NCI-H2196 treated with DMSO at 0.1 percent for 48 hours (cell line): ENCODE results near the gene HMCES.
"Not testable (repeated sequence)": the region's sequence is repeated elsewhere in the genome, so short reads cannot be mapped to it uniquely, and the experiment has no call there.

ENCODE experiments used
- DNase-seq: peaks from one replicate; lab custom pipeline; 2025; ENCODE audit not compliant: unreplicated experiment; lab: John Stamatoyannopoulos, UW

HMCES gene

GRCh38 chr3:129257609-129258008, 21.1 kb upstream of the HMCES start:
- DNase-seq: no peak

GRCh38 chr3:129259612-129260477, 18.8 kb upstream of the HMCES start:
- DNase-seq: no peak

GRCh38 chr3:129260606-129261005, 18.1 kb upstream of the HMCES start:
- DNase-seq: no peak

- no peak for DNase-seq
These were observed 16.8 kb upstream of the HMCES start for GRCh38 chr3:129261894-129262293.

- no peak for DNase-seq
These were observed 15.3 kb upstream of the HMCES start for GRCh38 chr3:129263161-129263910.

- not testable (repeated sequence) for DNase-seq
These were observed 13.7 kb upstream of the HMCES start for GRCh38 chr3:129264994-129265393.

GRCh38 chr3:129266651-129267050, 12.0 kb upstream of the HMCES start:
- DNase-seq: no peak

- no peak for DNase-seq
These were observed 10.3 kb upstream of the HMCES start for GRCh38 chr3:129268396-129268795.

GRCh38 chr3:129271674-129272073, 7.0 kb upstream of the HMCES start:
- no peak for DNase-seq

- DNase-seq: no peak
These were observed 2.3 kb upstream of the HMCES start for GRCh38 chr3:129276385-129276784.

GRCh38 chr3:129277829-129278271, 820 bp upstream of the HMCES start:
- no peak for DNase-seq

GRCh38 chr3:129278966-129279906, 566 bp downstream of the HMCES start:
- no peak for DNase-seq

GRCh38 chr3:129280183-129280582, 1.5 kb downstream of the HMCES start:
- no peak for DNase-seq

GRCh38 chr3:129281726-129282125, 3.1 kb downstream of the HMCES start:
- no peak for DNase-seq

GRCh38 chr3:129282727-129283327, 4.2 kb downstream of the HMCES start:
- DNase-seq: no peak

- no peak for DNase-seq
These were observed 7.4 kb downstream of the HMCES start for GRCh38 chr3:129286081-129286480.

GRCh38 chr3:129288446-129288845, 9.8 kb downstream of the HMCES start:
- DNase-seq: no peak

- no peak for DNase-seq
These were observed 10.7 kb downstream of the HMCES start for GRCh38 chr3:129289201-129289921.

GRCh38 chr3:129291236-129291886, 12.7 kb downstream of the HMCES start:
- no peak for DNase-seq
